ENCODE measurements around the gene PRR7.

Gene PRR7

GRCh38 chr5:177499842-177500241 is 53.2 kb downstream of the PRR7 start:
- DNase-seq (ENCODE audit: low spot score) = no peak

- peak; percentile 89 for DNase-seq (ENCODE audit: low spot score)
Observed at GRCh38 chr5:177500685-177501522, 54.3 kb downstream of the PRR7 start.

- DNase-seq (ENCODE audit: low spot score) = no peak
Observed at GRCh38 chr5:177501874-177502678, 55.5 kb downstream of the PRR7 start.

GRCh38 chr5:177502886-177503285 is 56.3 kb downstream of the PRR7 start:
- no peak for DNase-seq (ENCODE audit: low spot score)

GRCh38 chr5:177503351-177504085 is 56.9 kb downstream of the PRR7 start:
- DNase-seq (ENCODE audit: low spot score) = no peak

GRCh38 chr5:177504086-177505056 is 57.8 kb downstream of the PRR7 start:
- DNase-seq (ENCODE audit: low spot score) = no peak

- no peak for DNase-seq (ENCODE audit: low spot score)
Observed at GRCh38 chr5:177505075-177505474, 58.5 kb downstream of the PRR7 start.
